Measurements from ENCODE around the gene TRIO.

TRIO gene

GRCh38 chr5:14171046-14171445 lies 27.9 kb downstream of the TRIO start:
- no peak for DNase-seq

GRCh38 chr5:14171621-14172020 lies 28.5 kb downstream of the TRIO start:
- DNase-seq = no peak

- no peak for DNase-seq
Measured at GRCh38 chr5:14172149-14172795, 29.1 kb downstream of the TRIO start.

GRCh38 chr5:14173377-14174229 lies 30.5 kb downstream of the TRIO start:
- DNase-seq = no peak

- peak; percentile 24 for DNase-seq
Measured at GRCh38 chr5:14174230-14174636, 31.1 kb downstream of the TRIO start.

GRCh38 chr5:14175381-14175780 lies 32.2 kb downstream of the TRIO start:
- no peak for DNase-seq

- DNase-seq = no peak
Measured at GRCh38 chr5:14176888-14177287, 33.7 kb downstream of the TRIO start.

GRCh38 chr5:14177634-14178033 lies 34.5 kb downstream of the TRIO start:
- DNase-seq = no peak

- DNase-seq = no peak
Measured at GRCh38 chr5:14178091-14178490, 34.9 kb downstream of the TRIO start.

- no peak for DNase-seq
Measured at GRCh38 chr5:14178671-14179211, 35.6 kb downstream of the TRIO start.

GRCh38 chr5:14179446-14179845 lies 36.3 kb downstream of the TRIO start:
- no peak for DNase-seq

GRCh38 chr5:14180437-14180836 lies 37.3 kb downstream of the TRIO start:
- DNase-seq = no peak

- DNase-seq = no peak
Measured at GRCh38 chr5:14181299-14181968, 38.3 kb downstream of the TRIO start.

GRCh38 chr5:14182761-14183160 lies 39.6 kb downstream of the TRIO start:
- no peak for DNase-seq

- DNase-seq = no peak
Measured at GRCh38 chr5:14183187-14183939, 40.2 kb downstream of the TRIO start.

GRCh38 chr5:14184082-14184481 lies 40.9 kb downstream of the TRIO start:
- no peak for DNase-seq

GRCh38 chr5:14184725-14185124 lies 41.6 kb downstream of the TRIO start:
- DNase-seq = no peak

GRCh38 chr5:14185326-14186058 lies 42.4 kb downstream of the TRIO start:
- DNase-seq = no peak

- DNase-seq = no peak
Measured at GRCh38 chr5:14186059-14186830, 43.1 kb downstream of the TRIO start.

GRCh38 chr5:14187157-14187556 lies 44.0 kb downstream of the TRIO start:
- DNase-seq = no peak

GRCh38 chr5:14187660-14188059 lies 44.5 kb downstream of the TRIO start:
- DNase-seq = no peak

All from CD4-positive, alpha-beta T cell treated with Interleukin-15 for 1 hour (primary cell).